Measurements from ENCODE around the gene MIEN1. TPM values are rescaled to one million over a fixed set of nuclear protein-coding genes. Genes with fewer than 3 reads are reported as not detected.

The MIEN1 gene
- polyA plus RNA-seq, 4 donors, result 51.5 to 155 (median 114) TPM

DNA sequence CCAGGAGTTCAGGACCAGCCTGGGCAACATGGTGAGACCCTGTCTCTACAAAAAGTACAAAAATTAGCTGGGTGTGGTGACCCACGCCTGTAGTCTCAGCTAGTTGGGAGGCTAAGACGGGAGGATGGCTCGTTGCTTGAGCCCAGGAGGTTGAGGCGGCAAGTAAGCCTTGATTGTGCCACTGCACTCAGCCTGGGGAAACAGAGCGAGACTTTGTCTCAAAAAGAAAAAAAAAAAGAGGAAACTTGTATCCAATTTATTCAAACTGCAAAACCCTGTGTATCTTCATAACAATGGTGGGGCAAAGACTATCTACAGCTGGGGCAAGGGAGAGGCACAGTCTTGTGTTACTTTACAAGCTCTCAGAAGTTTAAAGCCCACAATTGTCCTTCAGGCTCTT lies 28.9 kb upstream of the MIEN1 start:
- Histone ChIP-seq H3K36me3 (ENCODE audit: control insufficient read depth in 3 of 3, insufficient read depth in 2 of 3, low read depth in 1 of 3, low read length in 3 of 3) (no peaks in the 10 kb centered on the region), H3K27ac (ENCODE audit: low read depth in 1 of 3, low read length in 2 of 3) (peak overlapping the region in 1 of 3 donors; percentile 26), H3K4me1 (ENCODE audit: control insufficient read depth in 3 of 3, insufficient read depth in 2 of 3, low read depth in 1 of 3, low read length in 2 of 3) (peaks cover 0 to 6% (median 0%) of the 10 kb centered on the region in 3 donors), H3K27me3 (ENCODE audit: control insufficient read depth in 3 of 3, insufficient read depth in 3 of 3, low read length in 3 of 3) (peaks cover 0 to 8% (median 0%) of the 10 kb centered on the region in 3 donors), H3K4me3 (ENCODE audit: low read depth in 1 of 3, low read length in 3 of 3) (no peak overlapping the region), H3K9me3 (ENCODE audit: control insufficient read depth in 2 of 2, insufficient read depth in 1 of 2, low read depth in 1 of 2, low read length in 1 of 2) (no peaks in the 10 kb centered on the region)
- DNase-seq, result no peak
- FAIRE-seq, result no peak
- WGBS, 3 donors, result 73 to 84% (median 83%) methylated on average over 5 of the region's 5 CpGs

DNA sequence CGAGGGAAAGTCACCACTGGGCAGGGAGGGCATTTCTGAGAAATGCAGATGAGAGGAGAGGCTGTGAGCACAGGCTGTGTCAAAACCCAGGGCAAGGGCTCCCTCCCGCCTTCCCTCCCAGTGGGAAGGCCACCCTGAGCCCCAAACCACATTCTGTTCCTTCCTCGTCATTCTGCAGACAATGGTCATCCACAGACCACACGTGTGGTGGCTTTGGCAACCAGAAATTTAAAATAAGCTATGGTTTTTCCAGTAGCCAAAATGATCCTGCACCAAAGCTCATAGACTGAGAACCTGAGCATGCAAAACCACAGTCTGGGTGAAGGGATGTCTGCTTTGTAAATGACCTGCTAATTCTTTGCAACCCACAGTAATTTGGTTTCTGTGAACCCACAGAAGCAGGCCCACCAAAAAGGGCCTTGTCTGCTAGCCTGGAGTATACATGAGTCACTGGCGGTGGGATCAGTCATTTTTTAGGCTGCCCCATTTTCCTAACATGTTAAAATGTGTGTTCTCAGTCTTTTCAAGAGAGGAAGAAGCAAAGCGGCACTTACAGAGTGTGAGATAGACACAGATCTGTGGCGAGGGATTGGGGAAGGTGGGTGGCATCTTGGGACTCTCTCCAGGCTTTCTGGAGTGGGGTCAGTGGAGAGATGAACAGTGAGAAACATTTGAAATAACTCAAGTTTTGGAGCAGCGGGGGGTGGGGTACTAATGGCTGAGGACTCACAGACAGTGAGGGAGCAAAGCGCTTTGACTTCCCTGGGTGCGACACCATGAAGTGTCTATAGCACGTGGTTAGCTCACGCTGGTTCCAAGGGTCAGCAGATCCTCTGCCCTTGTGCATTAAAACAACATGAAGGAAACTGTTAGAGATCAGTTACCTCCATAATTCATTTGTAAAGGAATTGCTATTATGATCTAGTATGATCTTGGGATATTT lies 27.9 kb upstream of the MIEN1 start:
- Histone ChIP-seq H3K27me3 (ENCODE audit: control insufficient read depth in 3 of 3, insufficient read depth in 3 of 3, low read length in 3 of 3) (peaks cover 0 to 8% (median 0%) of the 10 kb centered on the region in 3 donors), H3K27ac (ENCODE audit: low read depth in 1 of 3, low read length in 2 of 3) (peak overlapping the region in 1 of 3 donors; percentile 60), H3K4me3 (ENCODE audit: low read depth in 1 of 3, low read length in 3 of 3) (no peak overlapping the region), H3K9me3 (ENCODE audit: control insufficient read depth in 2 of 2, insufficient read depth in 1 of 2, low read depth in 1 of 2, low read length in 1 of 2) (no peaks in the 10 kb centered on the region), H3K36me3 (ENCODE audit: control insufficient read depth in 3 of 3, insufficient read depth in 2 of 3, low read depth in 1 of 3, low read length in 3 of 3) (no peaks in the 10 kb centered on the region), H3K4me1 (ENCODE audit: control insufficient read depth in 3 of 3, insufficient read depth in 2 of 3, low read depth in 1 of 3, low read length in 2 of 3) (peaks cover 0 to 6% (median 0%) of the 10 kb centered on the region in 3 donors)
- WGBS, 3 donors, result 55 to 64% (median 62%) methylated on average over 12 of the region's 12 CpGs
- DNase-seq (peak; percentile 26 to 54), FAIRE-seq (no peak)

DNA sequence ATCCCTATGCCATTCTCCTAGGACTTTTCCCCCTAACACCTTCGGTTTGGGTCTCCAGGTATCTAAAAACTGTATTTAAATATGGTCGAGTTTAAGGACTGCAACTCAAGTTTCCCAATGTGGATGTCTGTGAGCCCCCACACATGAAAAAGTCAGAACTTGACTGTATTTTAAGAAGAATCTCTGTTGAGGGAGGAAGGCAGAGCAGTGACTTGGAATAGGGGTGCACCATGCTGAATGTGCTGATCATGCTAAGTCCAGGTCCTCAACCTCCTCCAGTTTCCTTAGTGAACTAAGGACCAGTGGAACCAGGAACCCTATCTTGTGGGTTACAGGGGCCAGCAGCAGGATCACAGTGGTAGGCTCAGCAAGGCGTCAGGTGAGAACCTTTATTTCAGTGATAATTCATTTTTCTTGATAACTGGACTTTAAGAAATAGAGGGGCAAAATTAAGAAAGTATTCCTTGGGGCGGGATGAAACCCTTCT lies 26.9 kb upstream of the MIEN1 start:
- FAIRE-seq (no peak), DNase-seq (no peak)
- Histone ChIP-seq H3K27ac (ENCODE audit: low read depth in 1 of 3, low read length in 2 of 3) (peak overlapping the region in 1 of 3 donors; percentile 24), H3K4me1 (ENCODE audit: control insufficient read depth in 3 of 3, insufficient read depth in 2 of 3, low read depth in 1 of 3, low read length in 2 of 3) (peaks cover 0 to 6% (median 0%) of the 10 kb centered on the region in 3 donors), H3K9me3 (ENCODE audit: control insufficient read depth in 2 of 2, insufficient read depth in 1 of 2, low read depth in 1 of 2, low read length in 1 of 2) (no peaks in the 10 kb centered on the region), H3K36me3 (ENCODE audit: control insufficient read depth in 3 of 3, insufficient read depth in 2 of 3, low read depth in 1 of 3, low read length in 3 of 3) (no peaks in the 10 kb centered on the region), H3K27me3 (ENCODE audit: control insufficient read depth in 3 of 3, insufficient read depth in 3 of 3, low read length in 3 of 3) (peaks cover 0 to 8% (median 0%) of the 10 kb centered on the region in 3 donors), H3K4me3 (ENCODE audit: low read depth in 1 of 3, low read length in 3 of 3) (no peak overlapping the region)
- WGBS, 3 donors, result 77 to 88% (median 82%) methylated on average over 4 of the region's 4 CpGs

DNA sequence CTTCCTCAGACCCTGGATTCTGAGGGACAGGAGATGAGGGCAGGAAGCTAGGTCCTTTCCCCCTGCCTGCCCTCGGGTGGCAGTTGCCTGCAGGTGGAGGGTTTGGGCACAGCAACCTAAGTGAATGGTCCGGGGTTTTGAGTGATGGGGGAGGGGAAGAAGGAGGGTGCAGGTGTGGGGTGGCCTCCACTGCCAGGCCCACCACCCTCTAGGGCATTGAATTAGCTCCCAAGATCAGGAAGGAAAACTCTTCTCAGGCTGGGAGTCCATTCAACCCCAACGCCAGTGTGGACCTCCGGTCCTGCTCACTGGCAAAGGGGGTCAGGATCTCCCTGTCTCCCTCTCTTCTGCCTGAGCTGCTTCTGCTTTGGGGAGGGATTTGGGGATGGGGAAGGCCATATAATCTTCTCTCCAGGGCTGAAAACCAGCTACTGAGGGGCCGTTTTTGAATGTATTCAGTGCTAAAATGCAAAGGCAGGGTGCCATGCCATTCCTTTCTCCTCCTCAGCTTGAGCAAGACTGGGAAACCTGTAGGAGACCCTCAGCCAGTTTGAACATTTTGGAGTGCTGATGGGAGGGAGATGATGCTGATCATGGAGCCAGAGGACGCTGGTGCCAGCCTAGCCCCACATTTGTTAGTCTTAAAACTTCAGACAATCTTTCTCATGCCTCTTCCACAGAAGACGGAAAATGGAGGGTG lies 26.2 kb upstream of the MIEN1 start:
- Histone ChIP-seq H3K36me3 (ENCODE audit: control insufficient read depth in 3 of 3, insufficient read depth in 2 of 3, low read depth in 1 of 3, low read length in 3 of 3) (no peaks in the 10 kb centered on the region), H3K27me3 (ENCODE audit: control insufficient read depth in 3 of 3, insufficient read depth in 3 of 3, low read length in 3 of 3) (peaks cover 0 to 8% (median 0%) of the 10 kb centered on the region in 3 donors), H3K9me3 (ENCODE audit: control insufficient read depth in 2 of 2, insufficient read depth in 1 of 2, low read depth in 1 of 2, low read length in 1 of 2) (no peaks in the 10 kb centered on the region), H3K4me1 (ENCODE audit: control insufficient read depth in 3 of 3, insufficient read depth in 2 of 3, low read depth in 1 of 3, low read length in 2 of 3) (peaks cover 0 to 6% (median 0%) of the 10 kb centered on the region in 3 donors), H3K4me3 (ENCODE audit: low read depth in 1 of 3, low read length in 3 of 3) (no peak overlapping the region), H3K27ac (ENCODE audit: low read depth in 1 of 3, low read length in 2 of 3) (peak overlapping the region in 2 of 3 donors; percentile 95 to 97)
- 53 to 60% (median 60%) methylated on average over 7 of the region's 7 CpGs for WGBS, 3 donors
- FAIRE-seq (no peak), DNase-seq (no peak)

DNA sequence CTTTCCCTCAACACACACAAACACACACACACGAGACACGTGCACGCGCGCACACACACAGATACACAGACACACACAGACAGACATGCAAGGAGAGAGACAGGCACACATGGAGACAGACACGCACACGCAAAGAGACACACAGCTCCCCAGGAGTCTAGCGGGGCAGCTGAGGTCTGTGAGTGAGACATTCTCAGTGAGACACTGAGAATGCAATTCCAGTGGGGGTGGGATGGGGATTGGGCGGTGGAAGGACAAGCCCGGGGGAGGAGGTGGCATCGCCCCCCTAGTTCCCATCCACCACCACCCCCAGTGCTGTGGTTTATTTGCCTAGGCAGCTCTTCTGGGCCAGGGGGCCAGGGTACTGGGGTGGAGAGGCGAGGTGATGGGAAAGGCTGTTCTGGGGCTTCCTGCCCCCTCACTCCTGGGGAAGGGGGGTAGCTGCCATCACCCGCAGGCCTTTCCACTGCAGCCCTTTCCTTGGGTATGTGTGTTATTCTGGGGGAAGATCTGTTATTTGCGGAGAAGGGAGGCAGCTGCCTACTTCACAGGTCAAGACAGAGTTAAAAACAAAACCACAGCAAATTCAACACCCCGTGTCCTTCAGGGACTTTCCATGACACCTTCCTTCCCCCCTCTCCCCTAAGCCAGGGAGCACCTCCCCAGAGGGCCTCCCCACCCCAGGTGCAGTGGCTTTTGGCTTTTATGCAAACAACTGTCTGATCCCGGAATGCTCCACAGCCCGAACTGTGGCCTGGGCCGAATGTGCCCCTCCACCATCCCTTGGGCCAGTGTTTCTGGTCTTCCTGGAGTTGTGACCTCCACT lies 25.4 kb upstream of the MIEN1 start:
- H3K4me1 ChIP-seq (ENCODE audit: control insufficient read depth in 3 of 3, insufficient read depth in 2 of 3, low read depth in 1 of 3, low read length in 2 of 3), result peaks cover 0 to 6% (median 0%) of the 10 kb centered on the region in 3 donors
- H3K4me3 ChIP-seq (ENCODE audit: low read depth in 1 of 3, low read length in 3 of 3), result no peak overlapping the region
- peaks cover 0 to 6% (median 0%) of the 10 kb centered on the region in 3 donors for H3K27me3 ChIP-seq (ENCODE audit: control insufficient read depth in 3 of 3, insufficient read depth in 3 of 3, low read length in 3 of 3)
- DNase-seq (no peak), FAIRE-seq (no peak)
- WGBS, 3 donors, result 55 to 63% (median 58%) methylated on average over 17 to 18 of the region's 18 CpGs
- H3K9me3 ChIP-seq (ENCODE audit: control insufficient read depth in 2 of 2, insufficient read depth in 1 of 2, low read depth in 1 of 2, low read length in 1 of 2), result no peaks in the 10 kb centered on the region
- H3K27ac ChIP-seq (ENCODE audit: low read depth in 1 of 3, low read length in 2 of 3), result peak overlapping the region in 2 of 3 donors; percentile 95 to 97
- H3K36me3 ChIP-seq (ENCODE audit: control insufficient read depth in 3 of 3, insufficient read depth in 2 of 3, low read depth in 1 of 3, low read length in 3 of 3), result no peaks in the 10 kb centered on the region

DNA sequence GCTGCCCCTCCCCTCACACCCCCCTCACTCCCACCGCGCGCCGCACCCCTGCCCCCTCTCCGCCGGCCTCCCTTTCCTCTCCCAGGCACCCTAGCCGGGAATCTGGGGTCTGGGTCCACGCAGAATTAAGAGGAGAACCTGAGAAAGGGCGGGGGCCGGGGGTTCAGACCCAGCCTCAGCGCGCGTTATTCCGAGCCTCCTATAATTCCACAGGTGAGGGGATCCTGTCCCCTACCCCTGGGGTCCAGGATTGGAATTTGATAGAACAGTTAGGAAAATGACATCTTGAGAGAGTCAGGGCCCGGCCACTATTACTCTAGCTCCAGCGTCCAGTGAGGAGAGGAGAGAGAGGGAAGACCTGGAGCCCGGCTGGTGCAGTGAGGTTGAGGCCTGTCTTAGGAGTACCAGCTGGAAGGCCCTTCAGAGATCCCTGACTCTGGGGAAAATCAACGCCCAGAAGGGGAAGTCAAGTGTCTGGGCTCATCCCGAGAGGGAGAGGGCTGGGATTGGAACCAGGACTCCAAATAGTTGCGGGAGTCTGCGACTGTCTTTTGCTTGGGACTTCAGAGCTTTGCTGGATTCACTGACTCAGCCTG lies 24.7 kb upstream of the MIEN1 start:
- Histone ChIP-seq H3K27me3 (ENCODE audit: control insufficient read depth in 3 of 3, insufficient read depth in 3 of 3, low read length in 3 of 3) (peaks cover 0 to 4% (median 0%) of the 10 kb centered on the region in 3 donors), H3K36me3 (ENCODE audit: control insufficient read depth in 3 of 3, insufficient read depth in 2 of 3, low read depth in 1 of 3, low read length in 3 of 3) (no peaks in the 10 kb centered on the region), H3K9me3 (ENCODE audit: control insufficient read depth in 2 of 2, insufficient read depth in 1 of 2, low read depth in 1 of 2, low read length in 1 of 2) (no peaks in the 10 kb centered on the region), H3K4me1 (ENCODE audit: control insufficient read depth in 3 of 3, insufficient read depth in 2 of 3, low read depth in 1 of 3, low read length in 2 of 3) (peaks cover 0 to 6% (median 0%) of the 10 kb centered on the region in 3 donors), H3K27ac (ENCODE audit: low read depth in 1 of 3, low read length in 2 of 3) (peak overlapping the region; percentile 87 to 97 (median 95)), H3K4me3 (ENCODE audit: low read depth in 1 of 3, low read length in 3 of 3) (peak overlapping the region; percentile 27 to 81 (median 65))
- FAIRE-seq (no peak), DNase-seq (peak in 1 of 2 donors; percentile 27)
- WGBS, 3 donors, result 22 to 36% (median 27%) methylated on average over 19 to 21 of the region's 21 CpGs

DNA sequence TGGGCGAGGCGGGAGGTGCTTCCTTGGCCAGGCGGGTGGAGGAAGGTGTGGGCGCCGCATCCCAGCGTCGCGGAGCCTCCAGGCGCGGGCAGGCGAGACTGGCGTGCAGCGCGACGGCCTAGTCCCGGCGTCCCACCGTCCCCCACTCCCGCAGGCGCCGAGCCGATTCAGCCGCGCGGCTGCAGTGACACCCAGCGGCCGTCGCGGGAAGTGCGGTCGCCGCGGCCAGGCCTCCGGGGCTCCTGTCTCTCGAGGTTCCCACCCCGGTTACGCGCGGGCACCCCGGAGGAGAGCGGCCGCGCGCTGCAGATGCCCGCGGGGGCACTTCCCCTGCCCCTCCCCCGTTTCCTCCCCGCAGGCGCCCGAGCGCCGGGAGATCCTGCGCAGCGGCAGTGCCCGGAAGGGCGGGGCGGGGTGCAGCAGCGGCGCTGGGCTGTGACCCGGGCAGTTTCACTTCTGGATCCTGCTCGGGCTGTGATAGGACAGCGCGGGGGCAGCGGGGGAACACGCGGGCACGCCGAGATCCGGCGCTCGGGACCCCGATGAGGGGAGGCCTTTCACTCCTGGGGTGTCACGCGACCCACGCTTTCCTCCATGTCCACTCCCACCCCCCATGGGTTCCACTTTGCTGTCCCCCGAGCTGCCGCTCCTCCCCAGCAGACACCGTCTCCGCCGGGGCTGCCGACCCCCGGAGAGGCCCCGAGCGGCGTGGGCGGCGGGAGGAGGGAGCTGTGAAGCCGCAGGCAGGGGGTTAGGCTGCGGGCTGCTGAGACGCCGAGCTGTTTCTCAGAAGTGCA lies 24.0 kb upstream of the MIEN1 start:
- DNase-seq, result peak; percentile 95 to 97
- Histone ChIP-seq H3K36me3 (ENCODE audit: control insufficient read depth in 3 of 3, insufficient read depth in 2 of 3, low read depth in 1 of 3, low read length in 3 of 3) (no peaks in the 10 kb centered on the region), H3K9me3 (ENCODE audit: control insufficient read depth in 2 of 2, insufficient read depth in 1 of 2, low read depth in 1 of 2, low read length in 1 of 2) (no peaks in the 10 kb centered on the region), H3K4me3 (ENCODE audit: low read depth in 1 of 3, low read length in 3 of 3) (peak overlapping the region; percentile 54 to 81 (median 65)), H3K4me1 (ENCODE audit: control insufficient read depth in 3 of 3, insufficient read depth in 2 of 3, low read depth in 1 of 3, low read length in 2 of 3) (peaks cover 0 to 6% (median 0%) of the 10 kb centered on the region in 3 donors), H3K27ac (ENCODE audit: low read depth in 1 of 3, low read length in 2 of 3) (peak overlapping the region; percentile 87 to 97 (median 95)), H3K27me3 (ENCODE audit: control insufficient read depth in 3 of 3, insufficient read depth in 3 of 3, low read length in 3 of 3) (peaks cover 0 to 4% (median 0%) of the 10 kb centered on the region in 3 donors)
- no peak for FAIRE-seq
- 0 to 1% (median 1%) methylated on average over 52 to 91 of the region's 91 CpGs for WGBS, 3 donors

Data from small intestine (tissue), 7 donors.